K562 (cell line): ENCODE results near the gene CDC42EP2. TPM values are rescaled to one million over a fixed set of nuclear protein-coding genes. Genes with fewer than 3 reads are reported as not detected.

ENCODE experiments used
- ATAC-seq: fragments of 200-7000 bp; cut with Tn5 transposase; 3 replicates; pipeline ENCODE4 v1.9.1; 2020; ENCODE audit warnings: moderate library complexity
- BruUV-seq: library from RNA; stranded (reverse); fragments of 400-500 nt; replicated peaks from 2 replicates; lab custom pipeline; 2021; lab: Mats Ljungman, UMichigan
- CTCF ChIA-PET: fragments of 300-600 bp; formaldehyde crosslinking; extraction: SDS; loops from one replicate; lab custom pipeline; 2021; ENCODE audit warnings: low intra/inter-chr PET ratio; lab: Yijun Ruan, JAX
- POLR2A ChIA-PET: fragments of 300-600, 350-650 bp; sonication (Branson Sonifier 250); formaldehyde crosslinking; extraction: SDS; loops from one replicate; lab custom pipeline; 2021; ENCODE audit warnings: antibody characterized with exemption, inconsistent platforms; lab: Yijun Ruan, JAX
- DNase-seq, 4 experiments: peaks; one replicate each; pipeline versions ENCODE4 v3.0.0 to v3.0.0-alpha.2; 2011 to 2018; ENCODE audit warnings: low spot score in 3 of 4, mixed read lengths in 3 of 4; ENCODE audit errors: extremely low read depth in 1 of 4
- FAIRE-seq: peaks from 2 replicates; lab custom pipeline; 2011; peaks lifted over from hg19 to GRCh38; lab: Jason Lieb, UNC
- H2AFZ ChIP-seq: 2 replicates; pipeline ENCODE4 v1.6.0; 2011; ENCODE audit warnings: low read depth, low read length, control low read depth, inconsistent platforms
- H3K27ac ChIP-seq: fragments of 200-600 bp; 3 replicates; pipeline ENCODE4 v1.8.0; 2011; ENCODE audit warnings: low read depth, mild to moderate bottlenecking, control low read depth, inconsistent platforms, low read length, moderate library complexity, mixed read lengths; ENCODE audit errors: extremely low read depth
- H3K27me3 ChIP-seq, 2 experiments: fragments of 300-600 bp in 1 of 2; 2 replicates in 1 of 2; 3 replicates in 1 of 2; pipeline versions ENCODE4 v1.6.0 to v1.8.0; 2011; ENCODE audit warnings: inconsistent platforms in 2 of 2, low read length in 2 of 2, mild to moderate bottlenecking in 1 of 2, mixed read lengths in 1 of 2, moderate library complexity in 1 of 2; ENCODE audit not compliant: control insufficient read depth in 2 of 2, insufficient read depth in 2 of 2
- H3K36me3 ChIP-seq: fragments of 300-600 bp; 3 replicates; pipeline ENCODE4 v1.8.0; 2011; ENCODE audit warnings: mild to moderate bottlenecking, low read length, inconsistent platforms; ENCODE audit not compliant: control insufficient read depth, insufficient read depth
- H3K4me1 ChIP-seq, 2 experiments: fragments of 200-600 bp in 1 of 2; replicated peaks in 1 of 2; 2 replicates in 1 of 2; 3 replicates in 1 of 2; pipeline versions ENCODE4 v1.5.1 to v1.8.0; 2011; ENCODE audit warnings: inconsistent platforms in 2 of 2, low read length in 2 of 2, mild to moderate bottlenecking in 1 of 2, mixed read lengths in 1 of 2, moderate library complexity in 1 of 2; ENCODE audit not compliant: control insufficient read depth in 2 of 2, insufficient read depth in 2 of 2
- H3K4me2 ChIP-seq: 2 replicates; pipeline ENCODE4 v1.6.1; 2011; ENCODE audit warnings: low read length, control low read depth, inconsistent platforms, mixed read lengths; ENCODE audit not compliant: insufficient read depth
- H3K4me3 ChIP-seq: fragments of 200-600 bp; sonication (generic), shearing (Covaris generic); 2 replicates; pipeline ENCODE4 v1.5.1; 2016; ENCODE audit warnings: control low read depth, inconsistent platforms
- H3K79me2 ChIP-seq: fragments of 200-600 bp; 3 replicates; pipeline ENCODE4 v1.8.0; 2011; ENCODE audit warnings: low read length, inconsistent platforms; ENCODE audit not compliant: control insufficient read depth, insufficient read depth
- H3K9ac ChIP-seq, 2 experiments: 2 replicates each; pipeline versions ENCODE4 v1.6.0 to v1.6.1; 2011; ENCODE audit warnings: low read depth in 2 of 2, low read length in 2 of 2, control low read depth in 1 of 2, inconsistent platforms in 1 of 2, mild to moderate bottlenecking in 1 of 2, mixed read lengths in 1 of 2; ENCODE audit not compliant: insufficient read depth in 1 of 2
- H3K9me1 ChIP-seq: one replicate; pipeline ENCODE4 v1.6.0; 2011; ENCODE audit warnings: inconsistent platforms, mild to moderate bottlenecking, low read length, moderate library complexity; ENCODE audit not compliant: control insufficient read depth, insufficient read depth
- H3K9me3 ChIP-seq: replicated peaks from 2 replicates; pipeline ENCODE4 v1.5.1; 2011; ENCODE audit warnings: low read depth, low read length, inconsistent platforms; ENCODE audit not compliant: control insufficient read depth, insufficient read depth
- H4K20me1 ChIP-seq: replicated peaks from 2 replicates; pipeline ENCODE4 v1.6.1; 2011; ENCODE audit warnings: low read length, inconsistent platforms, mixed read lengths; ENCODE audit not compliant: control insufficient read depth, insufficient read depth
- DNMT1 ChIP-seq: fragments of 450-650 bp; IDR thresholded peaks from 2 replicates; pipeline ENCODE4 v1.6.1; 2016; ENCODE audit warnings: antibody characterized with exemption, mild to moderate bottlenecking
- ESRRB ChIP-seq: fragments of 250-450 bp; sonication (Bioruptor Pico); IDR thresholded peaks from 2 replicates; pipeline ENCODE4 v1.5.0; 2020; ENCODE audit warnings: mild to moderate bottlenecking, moderate library complexity, borderline replicate concordance
- NFRKB ChIP-seq: fragments of 450-650 bp; IDR thresholded peaks from 2 replicates; pipeline ENCODE4 v1.6.1; 2016; ENCODE audit warnings: low read depth
- SMARCA5 ChIP-seq: fragments of 450-650 bp; IDR thresholded peaks from 2 replicates; pipeline ENCODE4 v1.6.1; 2016
- TARDBP ChIP-seq: fragments of 450-650 bp; IDR thresholded peaks from 2 replicates; pipeline ENCODE4 v1.6.1; 2016
- TEAD2 ChIP-seq: fragments of 450-650 bp; IDR thresholded peaks from 2 replicates; pipeline ENCODE4 v1.6.1; 2016; ENCODE audit warnings: missing genetic modification characterization, control low read depth, missing compliant biosample characterization
- ZC3H4 ChIP-seq: sonication (generic); formaldehyde crosslinking; IDR thresholded peaks from 2 replicates; pipeline ENCODE4 v1.9.0; 2021; ENCODE audit warnings: missing genetic modification reagents, borderline replicate concordance
- ZNF143 ChIP-seq: sonication (generic); formaldehyde crosslinking; IDR thresholded peaks from 2 replicates; pipeline ENCODE4 v1.9.0; 2022; ENCODE audit warnings: mild to moderate bottlenecking, missing genetic modification reagents
- ZNF785 ChIP-seq: fragments of 250-450 bp; sonication (Bioruptor Pico); IDR thresholded peaks from 2 replicates; pipeline ENCODE4 v1.4.0; 2020; ENCODE audit warnings: mild to moderate bottlenecking
- WGBS: fragments of 100-300 bp; shearing (Covaris generic); methylation state at CpG from one replicate; pipeline ENCODE4 v1.1.6; 2016; ENCODE audit warnings: low coverage, mixed read lengths; ENCODE audit not compliant: insufficient coverage; ENCODE audit errors: missing lambda C conversion rate; 5-methylcytosine and 5-hydroxymethylcytosine counted together
- in situ Hi-C: fragments of 300-500 bp; cut with MboI; formaldehyde crosslinking; loops from 4 replicates; pipeline ENCODE4 v1.15.0; 2018; ENCODE audit warnings: inconsistent platforms, mixed read lengths
- intact Hi-C: fragments of 100-400 bp; cut with micrococcal nuclease; formaldehyde crosslinking; loops from 2 replicates; pipeline ENCODE4 v1.14.2; 2022
- polyA plus RNA-seq, 8 experiments: library from polyadenylated mRNA; depleted of rRNA in 4 of 8; stranded (reverse) in 5 of 8; unstranded in 3 of 8; fragments of >200 nt; fragmentation: Nextera tagmentation in 2 of 8; fragmentation: Illumina TruSeq in 1 of 8; extraction: Ambion mirVana in 2 of 8; extraction: Trizol in 1 of 8; gene quantifications; 2 replicates each; pipeline versions ENCODE4 v1.2.1 to v1.2.3, GENCODE V29; 2011 to 2014; ENCODE audit warnings: inconsistent platforms in 1 of 8, missing spikeins in 1 of 8
- total RNA-seq, 7 experiments: library from RNA; depleted of rRNA in 6 of 7; stranded (reverse); fragments of >200 nt in 6 of 7; fragmentation: Illumina TruSeq in 2 of 7; extraction: Trizol in 2 of 7; gene quantifications; 2 replicates each; pipeline versions ENCODE4 v1.2.1 to v1.2.3, GENCODE V29; 2011 to 2021; ENCODE audit warnings: low replicate concordance in 1 of 7
- TF ChIP-seq, protein P1 (sequence below): fragments of 250-450 bp; sonication (Bioruptor Pico); IDR thresholded peaks from 2 replicates; pipeline ENCODE4 v1.5.0; 2021
- TF ChIP-seq, protein P2 (sequence below): fragments of 450-650 bp; IDR thresholded peaks from one replicate; pipeline ENCODE4 v1.6.1; 2018; ENCODE audit warnings: mild to moderate bottlenecking, moderate library complexity; ENCODE audit not compliant: partially characterized antibody
- TF ChIP-seq, protein P3 (sequence below), 2 experiments: IDR thresholded peaks; 2 replicates each; pipeline ENCODE4 v1.6.1; 2012; ENCODE audit warnings: improper control_type of control experiment in 2 of 2, low read depth in 2 of 2, low read length in 2 of 2, borderline replicate concordance in 1 of 2
- TF ChIP-seq, protein P4 (sequence below): fragments of 200-400 bp; formaldehyde crosslinking; IDR thresholded peaks from 2 replicates; pipeline ENCODE4 v1.6.1; 2017; ENCODE audit warnings: mild to moderate bottlenecking, low read depth, low read length, moderate library complexity

Gene CDC42EP2
- total and polyA plus RNA-seq, 9 of the 15 experiments (the other 6 are each of a cell fraction or from before 2014, with no cell fraction given): 0.27 to 3.5 (median 0.83) TPM; not detected in 1

DNA sequence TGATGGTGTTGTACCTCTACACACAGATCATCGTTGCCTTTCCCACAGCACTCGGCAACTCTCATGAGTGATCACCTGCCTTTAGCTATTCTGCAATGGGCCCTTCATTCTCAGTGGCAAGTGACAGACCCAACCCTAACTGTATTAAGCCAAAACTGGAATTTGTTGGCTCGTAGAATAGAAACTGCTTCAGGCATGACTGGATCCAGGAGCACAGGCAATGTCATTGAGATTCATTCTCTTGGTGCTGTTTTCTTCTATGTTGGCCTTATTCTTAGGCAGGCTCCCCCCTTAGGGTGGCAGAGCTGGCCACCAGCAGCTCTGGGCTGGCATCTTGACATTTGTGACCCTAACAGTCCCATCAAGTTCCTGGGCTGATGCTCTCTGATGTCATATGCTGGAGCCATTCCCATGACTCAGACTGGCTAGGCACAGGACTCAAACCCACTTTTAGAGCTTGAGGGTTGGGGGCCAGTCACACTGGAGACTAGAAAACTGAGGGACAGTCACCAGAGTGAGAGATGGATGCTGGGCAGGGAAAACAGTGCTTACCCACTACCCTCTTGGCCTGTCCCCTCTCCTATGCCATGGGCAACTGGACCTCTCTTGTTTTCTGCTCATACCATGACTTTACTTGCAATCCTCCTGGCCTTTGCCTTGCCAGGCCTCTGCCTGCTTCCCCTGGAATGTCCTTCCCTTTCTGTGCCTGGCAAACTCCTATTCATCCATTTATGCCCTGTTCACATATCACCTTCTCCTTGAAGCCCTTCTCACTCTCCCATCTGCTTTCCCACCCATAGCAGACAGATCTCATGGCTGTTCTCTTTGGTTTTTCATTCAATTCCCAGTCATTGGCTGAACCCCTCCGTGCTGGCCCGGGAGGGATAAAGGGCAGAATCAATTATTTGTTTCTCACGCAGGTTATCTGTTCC is 7.1 kb upstream of the CDC42EP2 start:
- H3K9me1 ChIP-seq: no peaks in the 10 kb centered on the region
- ATAC-seq: no peak
- no peak for TF ChIP-seq SMARCA5
- TF ChIP-seq, protein P1, sequence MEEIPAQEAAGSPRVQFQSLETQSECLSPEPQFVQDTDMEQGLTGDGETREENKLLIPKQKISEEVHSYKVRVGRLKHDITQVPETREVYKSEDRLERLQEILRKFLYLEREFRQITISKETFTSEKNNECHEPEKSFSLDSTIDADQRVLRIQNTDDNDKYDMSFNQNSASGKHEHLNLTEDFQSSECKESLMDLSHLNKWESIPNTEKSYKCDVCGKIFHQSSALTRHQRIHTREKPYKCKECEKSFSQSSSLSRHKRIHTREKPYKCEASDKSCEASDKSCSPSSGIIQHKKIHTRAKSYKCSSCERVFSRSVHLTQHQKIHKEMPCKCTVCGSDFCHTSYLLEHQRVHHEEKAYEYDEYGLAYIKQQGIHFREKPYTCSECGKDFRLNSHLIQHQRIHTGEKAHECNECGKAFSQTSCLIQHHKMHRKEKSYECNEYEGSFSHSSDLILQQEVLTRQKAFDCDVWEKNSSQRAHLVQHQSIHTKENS (CRISPR knock-in tag): no peak
- TF ChIP-seq, protein P2, sequence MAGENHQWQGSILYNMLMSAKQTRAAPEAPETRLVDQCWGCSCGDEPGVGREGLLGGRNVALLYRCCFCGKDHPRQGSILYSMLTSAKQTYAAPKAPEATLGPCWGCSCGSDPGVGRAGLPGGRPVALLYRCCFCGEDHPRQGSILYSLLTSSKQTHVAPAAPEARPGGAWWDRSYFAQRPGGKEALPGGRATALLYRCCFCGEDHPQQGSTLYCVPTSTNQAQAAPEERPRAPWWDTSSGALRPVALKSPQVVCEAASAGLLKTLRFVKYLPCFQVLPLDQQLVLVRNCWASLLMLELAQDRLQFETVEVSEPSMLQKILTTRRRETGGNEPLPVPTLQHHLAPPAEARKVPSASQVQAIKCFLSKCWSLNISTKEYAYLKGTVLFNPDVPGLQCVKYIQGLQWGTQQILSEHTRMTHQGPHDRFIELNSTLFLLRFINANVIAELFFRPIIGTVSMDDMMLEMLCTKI: no peak
- no peak for TF ChIP-seq TEAD2
- TF ChIP-seq ZC3H4: no peak
- no peak for TF ChIP-seq DNMT1
- TF ChIP-seq, protein P3, sequence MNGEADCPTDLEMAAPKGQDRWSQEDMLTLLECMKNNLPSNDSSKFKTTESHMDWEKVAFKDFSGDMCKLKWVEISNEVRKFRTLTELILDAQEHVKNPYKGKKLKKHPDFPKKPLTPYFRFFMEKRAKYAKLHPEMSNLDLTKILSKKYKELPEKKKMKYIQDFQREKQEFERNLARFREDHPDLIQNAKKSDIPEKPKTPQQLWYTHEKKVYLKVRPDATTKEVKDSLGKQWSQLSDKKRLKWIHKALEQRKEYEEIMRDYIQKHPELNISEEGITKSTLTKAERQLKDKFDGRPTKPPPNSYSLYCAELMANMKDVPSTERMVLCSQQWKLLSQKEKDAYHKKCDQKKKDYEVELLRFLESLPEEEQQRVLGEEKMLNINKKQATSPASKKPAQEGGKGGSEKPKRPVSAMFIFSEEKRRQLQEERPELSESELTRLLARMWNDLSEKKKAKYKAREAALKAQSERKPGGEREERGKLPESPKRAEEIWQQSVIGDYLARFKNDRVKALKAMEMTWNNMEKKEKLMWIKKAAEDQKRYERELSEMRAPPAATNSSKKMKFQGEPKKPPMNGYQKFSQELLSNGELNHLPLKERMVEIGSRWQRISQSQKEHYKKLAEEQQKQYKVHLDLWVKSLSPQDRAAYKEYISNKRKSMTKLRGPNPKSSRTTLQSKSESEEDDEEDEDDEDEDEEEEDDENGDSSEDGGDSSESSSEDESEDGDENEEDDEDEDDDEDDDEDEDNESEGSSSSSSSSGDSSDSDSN (IDR thresholded peaks at IDR 0.05; ENCODE audit: borderline replicate concordance in 1 of 2, low read depth in 2 of 2, low read length in 2 of 2): no peak
- TF ChIP-seq ZNF143 (CRISPR knock-in tag): no peak
- no peak for TF ChIP-seq NFRKB
- TF ChIP-seq ZNF785: no peak
- no peak for TF ChIP-seq ESRRB
- TF ChIP-seq TARDBP: no peak
- TF ChIP-seq, protein P4, sequence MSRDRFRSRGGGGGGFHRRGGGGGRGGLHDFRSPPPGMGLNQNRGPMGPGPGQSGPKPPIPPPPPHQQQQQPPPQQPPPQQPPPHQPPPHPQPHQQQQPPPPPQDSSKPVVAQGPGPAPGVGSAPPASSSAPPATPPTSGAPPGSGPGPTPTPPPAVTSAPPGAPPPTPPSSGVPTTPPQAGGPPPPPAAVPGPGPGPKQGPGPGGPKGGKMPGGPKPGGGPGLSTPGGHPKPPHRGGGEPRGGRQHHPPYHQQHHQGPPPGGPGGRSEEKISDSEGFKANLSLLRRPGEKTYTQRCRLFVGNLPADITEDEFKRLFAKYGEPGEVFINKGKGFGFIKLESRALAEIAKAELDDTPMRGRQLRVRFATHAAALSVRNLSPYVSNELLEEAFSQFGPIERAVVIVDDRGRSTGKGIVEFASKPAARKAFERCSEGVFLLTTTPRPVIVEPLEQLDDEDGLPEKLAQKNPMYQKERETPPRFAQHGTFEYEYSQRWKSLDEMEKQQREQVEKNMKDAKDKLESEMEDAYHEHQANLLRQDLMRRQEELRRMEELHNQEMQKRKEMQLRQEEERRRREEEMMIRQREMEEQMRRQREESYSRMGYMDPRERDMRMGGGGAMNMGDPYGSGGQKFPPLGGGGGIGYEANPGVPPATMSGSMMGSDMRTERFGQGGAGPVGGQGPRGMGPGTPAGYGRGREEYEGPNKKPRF: no peak
- no peak overlapping the region for H2AFZ ChIP-seq
- peaks cover 5 to 17% of the 10 kb centered on the region in 2 experiments; a peak in 3 of 5 replicates for H3K4me1 ChIP-seq
- peaks cover 8% of the 10 kb centered on the region; the same call in 1 of the 3 replicates for H3K36me3 ChIP-seq
- ChIA-PET POLR2A (interaction anchor here (0.6 to 0.7 kb wide), 2 partner anchors 109 to 172 kb away, joined by 3 to 4 read pairs; no protein-coding TSS in a partner anchor), CTCF (no interaction called here)
- H3K4me3 ChIP-seq: no peak overlapping the region
- no peak for FAIRE-seq
- in situ Hi-C loops: no loop called here
- H3K9ac ChIP-seq: peak overlapping the region in 1 of 2 experiments; percentile 10; a peak in 1 of 4 replicates
- no peaks in the 10 kb centered on the region for H3K9me3 ChIP-seq
- intact Hi-C loops: no loop called here
- no peaks in the 10 kb centered on the region for H3K79me2 ChIP-seq
- no peak overlapping the region for H3K4me2 ChIP-seq
- H3K27ac ChIP-seq: no peak overlapping the region
- no TSS peak for BruUV-seq
- H3K27me3 ChIP-seq: no peaks in the 10 kb centered on the region
- DNase-seq: no peak
- no peaks in the 10 kb centered on the region for H4K20me1 ChIP-seq
- WGBS: 67% methylated on average over 6 of the region's 6 CpGs
